HCT116 (cell line): ENCODE results near the gene FANCD2. TPM values are rescaled to one million over a fixed set of nuclear protein-coding genes. Genes with fewer than 3 reads are reported as not detected.

Source experiments
- ATAC-seq: fragments of 200-7000 bp; cut with Tn5 transposase; 2 replicates; pipeline ENCODE4 v1.9.1; 2020; ENCODE audit warnings: mild to moderate bottlenecking, moderate library complexity
- BruUV-seq: library from RNA; stranded (reverse); fragments of 400-500 nt; replicated peaks from 2 replicates; lab custom pipeline; 2021; lab: Mats Ljungman, UMichigan
- CTCF ChIA-PET: fragments of 300-600 bp; sonication (Branson Sonifier 250); formaldehyde crosslinking; loops from one replicate; lab custom pipeline; 2021; ENCODE audit warnings: antibody characterized with exemption; lab: Charles Lee
- POLR2A ChIA-PET: fragments of 300-600, 350-600 bp; sonication (Branson Sonifier 250); formaldehyde crosslinking; loops from one replicate; lab custom pipeline; 2021; ENCODE audit warnings: antibody characterized with exemption; lab: Charles Lee
- RAD21 ChIA-PET, 2 experiments: fragments of 300-600 bp; sonication (Branson Sonifier 250); formaldehyde crosslinking; loops; one replicate each; lab custom pipeline; 2023; ENCODE audit warnings: low total read pairs in 2 of 2; ENCODE audit not compliant: uncharacterized antibody in 2 of 2, unreplicated experiment in 2 of 2, low non-redundant PET in 1 of 2; lab: Charles Lee
- DNase-seq: peaks from one replicate; pipeline ENCODE4 v3.0.0-alpha.2; 2010; ENCODE audit warnings: low read depth, low spot score
- H2AFZ ChIP-seq: fragments of 200-600 bp; shearing (Covaris generic), sonication (generic); 2 replicates; pipeline ENCODE4 v1.6.1; 2017; ENCODE audit warnings: low read depth, mixed run types, mixed read lengths, antibody characterized with exemption, low read length; ENCODE audit not compliant: poor library complexity, severe bottlenecking
- H3K27ac ChIP-seq: 2 replicates; pipeline ENCODE4 v1.5.1; 2012; ENCODE audit warnings: low read depth, low read length
- H3K27me3 ChIP-seq: fragments of 200-600 bp; sonication (generic); 2 replicates; pipeline ENCODE4 v1.6.1; 2016; ENCODE audit warnings: mixed run types, low read length, mixed read lengths; ENCODE audit not compliant: insufficient read depth
- H3K36me3 ChIP-seq, 2 experiments: fragments of 200-500 bp in 1 of 2; fragments of 200-600 bp in 1 of 2; sonication (Bioruptor generic) in 1 of 2; sonication (generic) in 1 of 2; 2 replicates each; pipeline versions ENCODE4 v1.5.1 to v1.6.1; 2014 to 2016; ENCODE audit warnings: low read length in 2 of 2, inconsistent platforms in 1 of 2, mixed read lengths in 1 of 2, mixed run types in 1 of 2; ENCODE audit not compliant: insufficient read depth in 2 of 2, control insufficient read depth in 1 of 2
- H3K4me1 ChIP-seq, 2 experiments: fragments of 200-600 bp in 1 of 2; sonication (generic) in 1 of 2; 2 replicates each; pipeline versions ENCODE4 v1.5.1 to v1.6.1; 2012 to 2017; ENCODE audit warnings: low read length in 2 of 2, inconsistent platforms in 1 of 2, mild to moderate bottlenecking in 1 of 2, mixed read lengths in 1 of 2, mixed run types in 1 of 2, moderate library complexity in 1 of 2; ENCODE audit not compliant: insufficient read depth in 2 of 2, control insufficient read depth in 1 of 2
- H3K4me2 ChIP-seq: fragments of 200-600 bp; sonication (generic); 2 replicates; pipeline ENCODE4 v1.6.1; 2017; ENCODE audit warnings: mixed run types, low read length, mixed read lengths
- H3K4me3 ChIP-seq, 2 experiments: fragments of 200-600 bp in 1 of 2; sonication (generic) in 1 of 2; replicated peaks in 1 of 2; 2 replicates each; pipeline ENCODE4 v1.5.1; 2011 to 2016; ENCODE audit warnings: low read length in 2 of 2, control low read depth in 1 of 2, low read depth in 1 of 2, mild to moderate bottlenecking in 1 of 2, mixed read lengths in 1 of 2, mixed run types in 1 of 2
- H3K79me2 ChIP-seq: fragments of 200-600 bp; sonication (generic); 2 replicates; pipeline ENCODE4 v1.6.1; 2017; ENCODE audit warnings: mild to moderate bottlenecking, mixed run types, low read length, moderate library complexity, mixed read lengths; ENCODE audit not compliant: insufficient read depth
- H3K9ac ChIP-seq: fragments of 200-600 bp; sonication (generic); 2 replicates; pipeline ENCODE4 v1.6.1; 2016; ENCODE audit warnings: low read length, mixed read lengths
- H3K9me2 ChIP-seq: fragments of 200-600 bp; sonication (generic), shearing (Covaris generic); 2 replicates; pipeline ENCODE4 v1.6.1; 2017; ENCODE audit warnings: mixed run types, mild to moderate bottlenecking, moderate library complexity; ENCODE audit not compliant: insufficient read depth
- H3K9me3 ChIP-seq, 2 experiments: fragments of 200-500 bp in 1 of 2; fragments of 200-600 bp in 1 of 2; sonication (Bioruptor generic) in 1 of 2; sonication (generic) in 1 of 2; 2 replicates each; pipeline ENCODE4 v1.6.1; 2014 to 2017; ENCODE audit warnings: low read length in 2 of 2, mixed read lengths in 2 of 2, inconsistent platforms in 1 of 2, low read depth in 1 of 2, mild to moderate bottlenecking in 1 of 2, mixed run types in 1 of 2, moderate library complexity in 1 of 2; ENCODE audit not compliant: control insufficient read depth in 1 of 2, insufficient read depth in 1 of 2
- H4K20me1 ChIP-seq: fragments of 200-600 bp; sonication (generic), shearing (Covaris generic); 2 replicates; pipeline ENCODE4 v1.6.1; 2017; ENCODE audit warnings: mixed run types, mild to moderate bottlenecking, moderate library complexity; ENCODE audit not compliant: insufficient read depth
- ATF3 ChIP-seq: IDR thresholded peaks from 2 replicates; pipeline ENCODE4 v1.6.1; 2012
- CBX3 ChIP-seq: IDR thresholded peaks from 2 replicates; pipeline ENCODE4 v1.6.1; 2012; ENCODE audit warnings: low read depth
- CEBPB ChIP-seq: IDR thresholded peaks from 2 replicates; pipeline ENCODE4 v1.6.1; 2012; ENCODE audit warnings: low read depth
- EGR1 ChIP-seq: IDR thresholded peaks from 2 replicates; pipeline ENCODE4 v1.6.1; 2012; ENCODE audit warnings: low read depth
- ELF1 ChIP-seq: IDR thresholded peaks from 2 replicates; pipeline ENCODE4 v1.6.1; 2012; ENCODE audit warnings: low read depth, borderline replicate concordance
- EZH2 ChIP-seq: fragments of 200-600 bp; sonication (generic); IDR thresholded peaks from 2 replicates; pipeline ENCODE4 v1.6.1; 2017; ENCODE audit warnings: antibody characterized with exemption, mixed run types
- EZH2phosphoT487 ChIP-seq: fragments of 200-600 bp; IDR thresholded peaks from 2 replicates; pipeline ENCODE4 v1.6.1; 2018; ENCODE audit warnings: antibody characterized with exemption, borderline replicate concordance
- FOSL1 ChIP-seq: IDR thresholded peaks from 2 replicates; pipeline ENCODE4 v1.6.1; 2012; ENCODE audit warnings: low read depth
- JUND ChIP-seq: IDR thresholded peaks from 2 replicates; pipeline ENCODE4 v1.6.1; 2012
- POLR2A ChIP-seq: IDR thresholded peaks from 2 replicates; pipeline ENCODE4 v1.7.0; 2011; ENCODE audit warnings: borderline replicate concordance; ENCODE audit not compliant: insufficient read depth, insufficient read length; ENCODE audit errors: extremely low read depth
- RAD21 ChIP-seq: IDR thresholded peaks from 2 replicates; pipeline ENCODE4 v1.6.1; 2012; ENCODE audit warnings: low read depth, mild to moderate bottlenecking
- REST ChIP-seq: IDR thresholded peaks from 2 replicates; pipeline ENCODE4 v1.6.1; 2012; ENCODE audit warnings: low read depth
- SIN3A ChIP-seq: IDR thresholded peaks from 2 replicates; pipeline ENCODE4 v1.6.1; 2012; ENCODE audit warnings: low read depth
- SP1 ChIP-seq: IDR thresholded peaks from 2 replicates; pipeline ENCODE4 v1.6.1; 2012; ENCODE audit warnings: low read depth
- SRF ChIP-seq: IDR thresholded peaks from 2 replicates; pipeline ENCODE4 v1.6.1; 2012; ENCODE audit warnings: low read depth
- TCF7L2 ChIP-seq: IDR thresholded peaks from 2 replicates; pipeline ENCODE4 v1.7.0; 2011; ENCODE audit warnings: borderline replicate concordance, inconsistent platforms; ENCODE audit not compliant: insufficient read depth, insufficient read length; ENCODE audit errors: extremely low read depth
- YY1 ChIP-seq: IDR thresholded peaks from 2 replicates; pipeline ENCODE4 v1.6.1; 2011; ENCODE audit warnings: low read length, low read depth, moderate library complexity, mild to moderate bottlenecking; ENCODE audit not compliant: insufficient replicate concordance; ENCODE audit errors: extremely low read depth
- ZBTB33 ChIP-seq: IDR thresholded peaks from 2 replicates; pipeline ENCODE4 v1.6.1; 2011; ENCODE audit warnings: mild to moderate bottlenecking, low read length, moderate library complexity; ENCODE audit not compliant: insufficient replicate concordance; ENCODE audit errors: extremely low read depth
- ZFX ChIP-seq: fragments of 450-650 bp; IDR thresholded peaks from 2 replicates; pipeline ENCODE4 v1.6.1; 2017
- intact Hi-C: fragments of 100-400 bp; cut with micrococcal nuclease; formaldehyde crosslinking; loops from 2 replicates; pipeline ENCODE4 v1.10.0; 2022
- total RNA-seq: library from RNA; stranded (reverse); gene quantifications from one replicate; pipeline ENCODE4 v1.2.1, GENCODE V29; 2021; ENCODE audit not compliant: unreplicated experiment

FANCD2 gene
- total RNA-seq, 1 experiment from 2014 or later = 50.0 TPM

DNA sequence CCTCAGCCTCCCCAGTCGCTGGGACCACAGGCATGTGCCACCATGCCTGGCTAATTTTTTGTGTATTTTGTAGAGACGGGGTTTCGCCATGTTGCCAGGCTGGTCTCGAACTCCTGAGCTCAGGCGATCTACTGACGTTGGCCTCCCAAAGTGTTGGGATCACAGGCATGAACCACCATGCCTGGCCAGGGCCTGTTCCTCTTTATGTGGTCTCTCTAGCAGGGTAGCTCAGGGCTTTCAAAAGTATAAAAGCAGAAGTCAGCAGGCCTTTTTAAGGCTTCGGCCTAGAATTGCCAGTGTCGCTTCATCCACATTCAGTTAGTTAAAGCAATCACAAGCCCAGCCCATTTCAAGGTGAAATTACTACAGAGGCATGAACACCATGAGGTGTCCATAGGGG lies 123.0 kb downstream of the FANCD2 start:
- ChIA-PET POLR2A (interaction anchor here (0.9 kb wide), 1 partner anchor 10 kb away, joined by 3 read pairs; no protein-coding TSS in a partner anchor), RAD21 (no interaction called here), CTCF (no interaction called here)
- no peak overlapping the region for H3K4me2 ChIP-seq
- H3K36me3 ChIP-seq = peaks cover 20 to 31% of the 10 kb centered on the region in 2 experiments
- H4K20me1 ChIP-seq = peaks cover 3% of the 10 kb centered on the region; the same call in 1 of the 2 replicates
- intact Hi-C loops = no loop called here
- H3K9me3 ChIP-seq = no peaks in the 10 kb centered on the region
- no peak overlapping the region for H3K4me3 ChIP-seq
- H3K27ac ChIP-seq = no peak overlapping the region
- H2AFZ ChIP-seq = no peak overlapping the region
- H3K4me1 ChIP-seq = no peaks in the 10 kb centered on the region
- DNase-seq (no peak), ATAC-seq (no peak)
- no peaks in the 10 kb centered on the region for H3K9me2 ChIP-seq
- BruUV-seq = no TSS peak
- H3K79me2 ChIP-seq = peaks cover 67% of the 10 kb centered on the region
- H3K9ac ChIP-seq = no peak overlapping the region
- H3K27me3 ChIP-seq = no peaks in the 10 kb centered on the region
- TF ChIP-seq SIN3A = no peak
- no peak for TF ChIP-seq ZBTB33
- no peak for TF ChIP-seq FOSL1
- no peak for TF ChIP-seq SRF
- TF ChIP-seq TCF7L2 = no peak
- no peak for TF ChIP-seq JUND
- TF ChIP-seq ZFX = no peak
- TF ChIP-seq EZH2phosphoT487 = no peak
- TF ChIP-seq SP1 = no peak
- TF ChIP-seq RAD21 = no peak
- no peak for TF ChIP-seq YY1
- no peak for TF ChIP-seq POLR2A
- TF ChIP-seq EZH2 = no peak
- TF ChIP-seq ATF3 = no peak
- no peak for TF ChIP-seq ELF1
- no peak for TF ChIP-seq EGR1
- no peak for TF ChIP-seq CEBPB
- no peak for TF ChIP-seq CBX3
- TF ChIP-seq REST = no peak
- TF ChIP-seq, all 23 proteins: peak for 0
